ENCODE data around the gene TREM1. TPM values are rescaled to one million over a fixed set of nuclear protein-coding genes. Genes with fewer than 3 reads are reported as not detected.

The TREM1 gene
- total RNA-seq, 2 donors from 2014 or later, result 1.4 TPM; not detected in 1

DNA sequence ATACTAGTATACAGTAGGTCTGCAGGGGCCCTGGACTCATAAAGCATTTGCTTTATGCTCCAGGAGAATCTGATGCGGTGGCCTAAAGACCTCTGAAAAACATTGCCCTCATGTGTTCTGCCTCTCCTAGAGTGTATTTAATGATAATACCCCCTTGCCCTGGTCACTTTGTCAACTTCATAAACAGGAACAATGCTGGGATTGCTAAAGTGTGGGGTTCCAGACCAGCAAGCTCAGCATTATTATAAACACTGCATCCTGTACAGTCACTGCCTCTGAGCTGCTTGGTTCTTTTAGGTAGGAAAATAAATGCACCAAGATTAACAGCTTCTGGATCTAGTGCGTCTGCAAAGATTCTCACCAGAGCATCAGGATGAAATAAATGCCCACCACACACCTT lies 12.2 kb downstream of the TREM1 start:
- no peaks in the 10 kb centered on the region for H3K4me1 ChIP-seq
- intact Hi-C loops (cut with DNase I), result no loop called here
- H3K4me3 ChIP-seq, result no peak overlapping the region
- H3K36me3 ChIP-seq, result no peaks in the 10 kb centered on the region
- no peaks in the 10 kb centered on the region for H3K27me3 ChIP-seq
- H3K9me3 ChIP-seq, result no peaks in the 10 kb centered on the region
- no peak overlapping the region for H3K9ac ChIP-seq (ENCODE audit: low read depth in 2 of 2, low read length in 2 of 2)
- TF ChIP-seq, protein P1, sequence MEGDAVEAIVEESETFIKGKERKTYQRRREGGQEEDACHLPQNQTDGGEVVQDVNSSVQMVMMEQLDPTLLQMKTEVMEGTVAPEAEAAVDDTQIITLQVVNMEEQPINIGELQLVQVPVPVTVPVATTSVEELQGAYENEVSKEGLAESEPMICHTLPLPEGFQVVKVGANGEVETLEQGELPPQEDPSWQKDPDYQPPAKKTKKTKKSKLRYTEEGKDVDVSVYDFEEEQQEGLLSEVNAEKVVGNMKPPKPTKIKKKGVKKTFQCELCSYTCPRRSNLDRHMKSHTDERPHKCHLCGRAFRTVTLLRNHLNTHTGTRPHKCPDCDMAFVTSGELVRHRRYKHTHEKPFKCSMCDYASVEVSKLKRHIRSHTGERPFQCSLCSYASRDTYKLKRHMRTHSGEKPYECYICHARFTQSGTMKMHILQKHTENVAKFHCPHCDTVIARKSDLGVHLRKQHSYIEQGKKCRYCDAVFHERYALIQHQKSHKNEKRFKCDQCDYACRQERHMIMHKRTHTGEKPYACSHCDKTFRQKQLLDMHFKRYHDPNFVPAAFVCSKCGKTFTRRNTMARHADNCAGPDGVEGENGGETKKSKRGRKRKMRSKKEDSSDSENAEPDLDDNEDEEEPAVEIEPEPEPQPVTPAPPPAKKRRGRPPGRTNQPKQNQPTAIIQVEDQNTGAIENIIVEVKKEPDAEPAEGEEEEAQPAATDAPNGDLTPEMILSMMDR (IDR thresholded peaks at IDR 0.05), result no peak
- no peak overlapping the region for H3K27ac ChIP-seq
- DNase-seq, result no peak

DNA sequence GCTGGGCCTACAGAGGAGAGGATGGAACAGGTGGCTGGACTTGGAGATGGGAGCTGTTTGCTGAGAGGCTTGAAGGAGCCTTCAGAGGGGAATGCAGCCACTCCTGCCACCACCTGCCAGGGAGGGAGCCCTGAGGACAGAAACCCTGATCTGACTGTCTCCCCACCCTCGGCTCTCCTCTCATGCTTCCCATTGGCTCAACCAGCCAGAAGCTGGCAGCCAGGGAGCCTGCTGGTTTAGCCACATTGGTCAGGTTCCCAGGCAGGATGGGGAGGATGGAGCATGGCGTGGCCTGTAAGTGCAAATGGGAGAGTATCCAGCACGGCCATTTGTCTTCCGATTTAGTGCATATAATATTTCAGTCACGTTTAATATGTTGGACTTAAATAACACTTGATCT lies 12.8 kb downstream of the TREM1 start:
- H3K9ac ChIP-seq (ENCODE audit: low read depth in 2 of 2, low read length in 2 of 2), result no peak overlapping the region
- DNase-seq, result no peak
- TF ChIP-seq, protein P1 (IDR thresholded peaks at IDR 0.05), result no peak
- no peaks in the 10 kb centered on the region for H3K36me3 ChIP-seq
- intact Hi-C loops (cut with DNase I), result no loop called here
- no peaks in the 10 kb centered on the region for H3K9me3 ChIP-seq
- no peak overlapping the region for H3K4me3 ChIP-seq
- H3K4me1 ChIP-seq, result no peaks in the 10 kb centered on the region
- H3K27ac ChIP-seq, result no peak overlapping the region
- H3K27me3 ChIP-seq, result no peaks in the 10 kb centered on the region

DNA sequence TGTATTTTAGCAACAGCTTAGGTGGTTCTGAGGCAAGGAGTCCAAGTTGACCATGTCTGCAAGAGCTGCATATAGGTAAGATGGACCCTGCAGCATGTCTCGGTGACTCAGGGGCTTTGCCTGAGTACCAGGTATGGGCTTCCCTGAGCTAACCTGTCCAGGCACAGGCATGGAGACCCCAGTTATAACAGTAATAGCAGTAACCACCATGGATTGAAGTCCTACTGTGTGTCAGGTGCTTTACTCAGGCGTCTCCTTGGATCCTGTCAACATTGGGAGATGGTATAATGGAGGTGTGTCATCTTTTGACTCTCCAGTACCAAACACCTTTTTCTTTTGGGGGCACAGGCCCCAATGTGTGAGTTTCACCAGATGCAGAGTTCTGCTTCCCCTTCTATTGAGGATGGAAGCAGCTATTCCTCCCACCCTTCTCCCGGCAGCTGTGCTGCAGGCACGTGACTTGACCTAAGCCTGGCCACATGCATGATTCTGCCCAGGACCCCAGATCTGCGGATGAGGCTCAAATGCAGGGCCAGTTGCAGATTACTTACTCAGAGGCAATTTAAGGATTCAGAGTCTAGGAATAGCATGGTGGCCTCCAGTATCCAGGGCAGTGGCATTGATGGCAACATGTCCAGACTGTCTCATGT lies 13.8 kb downstream of the TREM1 start:
- TF ChIP-seq, protein P1 (IDR thresholded peaks at IDR 0.05), result no peak
- no peak overlapping the region for H3K4me3 ChIP-seq
- H3K9me3 ChIP-seq, result no peaks in the 10 kb centered on the region
- H3K9ac ChIP-seq (ENCODE audit: low read depth in 2 of 2, low read length in 2 of 2), result no peak overlapping the region
- no peak overlapping the region for H3K27ac ChIP-seq
- intact Hi-C loops (cut with DNase I), result no loop called here
- H3K4me1 ChIP-seq, result no peaks in the 10 kb centered on the region
- no peak for DNase-seq
- H3K36me3 ChIP-seq, result no peaks in the 10 kb centered on the region
- no peaks in the 10 kb centered on the region for H3K27me3 ChIP-seq

DNA sequence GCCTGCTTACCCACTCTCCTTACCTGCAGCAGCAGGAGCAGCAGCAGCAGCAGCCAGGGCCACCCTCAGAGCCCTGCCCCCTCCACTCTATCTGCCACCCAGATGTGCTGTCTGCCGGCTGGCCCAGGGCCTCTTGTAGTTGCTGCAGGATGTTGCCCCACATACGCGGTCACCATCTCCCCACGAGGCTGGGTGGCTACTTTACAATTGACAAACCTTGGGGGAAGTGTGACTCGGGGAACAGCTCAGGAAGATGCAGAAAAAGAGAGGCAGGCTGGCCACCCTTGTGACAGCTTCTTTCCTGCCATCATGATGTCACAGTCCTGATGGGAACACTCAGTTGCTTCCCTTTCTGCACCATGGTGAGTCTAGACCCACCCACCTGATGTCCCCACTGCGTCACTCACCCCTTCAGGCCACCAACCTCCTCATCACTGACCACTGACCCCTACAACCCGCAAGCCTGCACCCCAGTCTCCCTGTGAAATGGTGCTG lies 14.5 kb downstream of the TREM1 start:
- TF ChIP-seq, protein P1 (IDR thresholded peaks at IDR 0.05), result no peak
- Histone ChIP-seq H3K4me3 (no peak overlapping the region), H3K4me1 (no peaks in the 10 kb centered on the region), H3K27ac (no peak overlapping the region), H3K36me3 (no peaks in the 10 kb centered on the region), H3K9ac (ENCODE audit: low read depth in 2 of 2, low read length in 2 of 2) (no peak overlapping the region), H3K9me3 (no peaks in the 10 kb centered on the region), H3K27me3 (no peaks in the 10 kb centered on the region)
- intact Hi-C loops (cut with DNase I), result no loop called here
- no peak for DNase-seq

DNA sequence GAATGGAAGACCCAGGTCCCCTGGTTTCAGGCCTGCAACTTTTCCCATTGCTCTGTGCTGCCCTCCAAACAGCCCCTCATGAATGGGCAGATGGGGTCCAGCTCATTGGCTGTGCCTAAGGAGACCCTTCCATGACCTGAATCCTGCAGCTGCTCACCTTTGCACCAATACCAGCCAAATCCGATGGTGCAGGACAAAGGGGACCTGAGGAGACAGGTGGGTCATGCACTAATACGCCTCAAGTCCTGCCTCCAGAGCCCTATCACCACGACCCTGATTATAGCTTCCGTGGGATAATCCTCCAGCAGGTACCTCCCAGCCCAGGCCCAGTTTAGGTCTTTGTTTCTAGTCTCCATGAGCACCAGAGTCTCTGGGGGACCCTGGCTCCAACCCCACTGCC lies 16.8 kb downstream of the TREM1 start:
- H3K27ac ChIP-seq, result no peak overlapping the region
- intact Hi-C loops (cut with DNase I), result no loop called here
- H3K4me3 ChIP-seq, result no peak overlapping the region
- no peaks in the 10 kb centered on the region for H3K36me3 ChIP-seq
- no peaks in the 10 kb centered on the region for H3K4me1 ChIP-seq
- TF ChIP-seq, protein P1 (IDR thresholded peaks at IDR 0.05), result no peak
- H3K27me3 ChIP-seq, result no peaks in the 10 kb centered on the region
- H3K9me3 ChIP-seq, result no peaks in the 10 kb centered on the region
- H3K9ac ChIP-seq (ENCODE audit: low read depth in 2 of 2, low read length in 2 of 2), result no peak overlapping the region
- no peak for DNase-seq
